Loucy (cell line): ENCODE results near the gene SAFB2.

Experiments
- H2AFZ ChIP-seq: fragments of 200-600 bp; sonication (generic); 2 replicates; pipeline ENCODE4 v1.6.0; 2016; ENCODE audit warnings: antibody characterized with exemption, mild to moderate bottlenecking, low read length, moderate library complexity
- H3F3A ChIP-seq: fragments of 200-600 bp; 2 replicates; pipeline ENCODE4 v1.6.0; 2016; ENCODE audit warnings: antibody characterized with exemption, low read depth, mild to moderate bottlenecking
- H3K27me3 ChIP-seq: fragments of 200-600 bp; sonication (generic); 2 replicates; pipeline ENCODE4 v1.6.1; 2014; ENCODE audit warnings: low read length, mild to moderate bottlenecking; ENCODE audit not compliant: insufficient read depth, poor library complexity, severe bottlenecking
- H3K36me3 ChIP-seq: fragments of 200-600 bp; sonication (generic); 2 replicates; pipeline ENCODE4 v1.6.1; 2016; ENCODE audit warnings: low read length; ENCODE audit not compliant: insufficient read depth
- H3K4me1 ChIP-seq: fragments of 200-600 bp; sonication (generic); 2 replicates; pipeline ENCODE4 v1.5.1; 2014; ENCODE audit warnings: low read length, mild to moderate bottlenecking; ENCODE audit not compliant: insufficient read depth, poor library complexity, severe bottlenecking
- H3K4me2 ChIP-seq: fragments of 200-600 bp; sonication (generic); 2 replicates; pipeline ENCODE4 v1.6.0; 2014; ENCODE audit warnings: antibody characterized with exemption, low read length, low read depth, mild to moderate bottlenecking; ENCODE audit not compliant: poor library complexity, severe bottlenecking
- H3K4me3 ChIP-seq: fragments of 200-600 bp; sonication (generic); 2 replicates; pipeline ENCODE4 v1.5.1; 2014; ENCODE audit warnings: low read length, mild to moderate bottlenecking, mixed read lengths; ENCODE audit not compliant: poor library complexity, severe bottlenecking
- H3K79me2 ChIP-seq: fragments of 200-600 bp; sonication (generic); 2 replicates; pipeline ENCODE4 v1.6.1; 2014; ENCODE audit warnings: low read length; ENCODE audit not compliant: insufficient read depth
- H3K9ac ChIP-seq: fragments of 200-600 bp; sonication (generic); 2 replicates; pipeline ENCODE4 v1.6.0; 2014; ENCODE audit warnings: mild to moderate bottlenecking, low read depth, low read length, moderate library complexity; ENCODE audit not compliant: poor library complexity, severe bottlenecking
- H3K9me2 ChIP-seq: fragments of 200-600 bp; sonication (generic); replicated peaks from 2 replicates; pipeline ENCODE4 v1.6.1; 2016; ENCODE audit warnings: low read depth, low read length, mixed read lengths
- H3K9me3 ChIP-seq: fragments of 200-600 bp; sonication (generic); 2 replicates; pipeline ENCODE4 v1.6.1; 2014; ENCODE audit warnings: mild to moderate bottlenecking, antibody characterized with exemption, low read length, low read depth; ENCODE audit not compliant: insufficient read depth
- H4K20me1 ChIP-seq: fragments of 200-600 bp; sonication (generic); 2 replicates; pipeline ENCODE4 v1.6.0; 2014; ENCODE audit warnings: antibody characterized with exemption, low read length, mild to moderate bottlenecking; ENCODE audit not compliant: insufficient read depth, poor library complexity, severe bottlenecking
- EZH2phosphoT487 ChIP-seq: fragments of 200-600 bp; IDR thresholded peaks from 2 replicates; pipeline ENCODE4 v1.6.1; 2018; ENCODE audit warnings: antibody characterized with exemption, mild to moderate bottlenecking, moderate library complexity, borderline replicate concordance
- TF ChIP-seq, protein P1 (sequence below): fragments of 200-600 bp; sonication (generic); conservative IDR thresholded peaks from 2 replicates; pipeline ENCODE4 v1.5.1; 2014; ENCODE audit warnings: mild to moderate bottlenecking, antibody characterized with exemption, low read length

The SAFB2 gene

DNA sequence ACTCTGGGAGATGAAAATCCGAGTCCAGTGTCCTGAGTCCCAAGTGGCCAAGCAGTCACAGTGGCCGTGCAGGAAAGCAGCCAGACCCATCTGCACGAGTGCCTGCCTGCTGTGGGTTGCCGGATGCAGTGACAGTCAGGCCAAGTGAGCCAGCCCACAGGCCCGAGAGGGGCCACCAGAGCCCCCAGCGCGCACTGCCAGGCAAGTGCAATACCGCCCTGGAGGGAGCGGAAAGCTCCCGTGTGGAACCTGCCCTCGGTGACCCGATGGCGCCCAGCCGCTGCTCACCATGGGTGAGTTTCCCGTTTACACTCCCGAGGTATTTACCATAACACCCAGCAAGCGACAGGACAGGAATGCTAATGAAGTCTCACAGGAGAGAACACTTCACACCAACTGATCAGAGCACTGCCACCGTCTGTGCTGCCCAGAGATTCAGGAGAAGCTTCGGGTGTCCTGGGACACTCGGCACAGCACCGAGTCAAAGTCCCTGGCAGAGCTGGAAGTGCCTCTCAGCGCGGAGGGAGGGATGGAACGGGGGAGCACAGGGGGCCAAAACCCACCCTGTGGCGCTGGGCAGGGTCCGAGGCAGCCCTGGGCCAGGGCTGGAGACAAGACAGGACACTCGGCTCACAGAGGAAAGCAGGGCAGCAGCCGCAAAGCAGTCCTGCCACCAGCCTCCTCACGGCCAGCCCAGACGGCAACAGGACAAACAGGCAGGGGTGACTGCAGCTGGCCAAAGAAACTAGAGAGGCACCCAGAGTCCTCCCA, 33.5 kb downstream of the SAFB2 start:
- Histone ChIP-seq H3K4me1 (peaks cover 6% of the 10 kb centered on the region), H3K9ac (no peak overlapping the region), H3F3A (no peaks in the 10 kb centered on the region), H3K9me2 (no peaks in the 10 kb centered on the region), H3K36me3 (peaks cover 80% of the 10 kb centered on the region; the same call in 1 of the 2 replicates), H3K4me2 (no peak overlapping the region), H4K20me1 (peaks cover 3% of the 10 kb centered on the region), H2AFZ (no peak overlapping the region), H3K27me3 (no peaks in the 10 kb centered on the region), H3K4me3 (no peak overlapping the region), H3K9me3 (no peaks in the 10 kb centered on the region), H3K79me2 (no peaks in the 10 kb centered on the region; the same call in 1 of the 2 replicates)
- no peak for TF ChIP-seq EZH2phosphoT487
- TF ChIP-seq, protein P1, sequence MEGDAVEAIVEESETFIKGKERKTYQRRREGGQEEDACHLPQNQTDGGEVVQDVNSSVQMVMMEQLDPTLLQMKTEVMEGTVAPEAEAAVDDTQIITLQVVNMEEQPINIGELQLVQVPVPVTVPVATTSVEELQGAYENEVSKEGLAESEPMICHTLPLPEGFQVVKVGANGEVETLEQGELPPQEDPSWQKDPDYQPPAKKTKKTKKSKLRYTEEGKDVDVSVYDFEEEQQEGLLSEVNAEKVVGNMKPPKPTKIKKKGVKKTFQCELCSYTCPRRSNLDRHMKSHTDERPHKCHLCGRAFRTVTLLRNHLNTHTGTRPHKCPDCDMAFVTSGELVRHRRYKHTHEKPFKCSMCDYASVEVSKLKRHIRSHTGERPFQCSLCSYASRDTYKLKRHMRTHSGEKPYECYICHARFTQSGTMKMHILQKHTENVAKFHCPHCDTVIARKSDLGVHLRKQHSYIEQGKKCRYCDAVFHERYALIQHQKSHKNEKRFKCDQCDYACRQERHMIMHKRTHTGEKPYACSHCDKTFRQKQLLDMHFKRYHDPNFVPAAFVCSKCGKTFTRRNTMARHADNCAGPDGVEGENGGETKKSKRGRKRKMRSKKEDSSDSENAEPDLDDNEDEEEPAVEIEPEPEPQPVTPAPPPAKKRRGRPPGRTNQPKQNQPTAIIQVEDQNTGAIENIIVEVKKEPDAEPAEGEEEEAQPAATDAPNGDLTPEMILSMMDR, result no peak

DNA sequence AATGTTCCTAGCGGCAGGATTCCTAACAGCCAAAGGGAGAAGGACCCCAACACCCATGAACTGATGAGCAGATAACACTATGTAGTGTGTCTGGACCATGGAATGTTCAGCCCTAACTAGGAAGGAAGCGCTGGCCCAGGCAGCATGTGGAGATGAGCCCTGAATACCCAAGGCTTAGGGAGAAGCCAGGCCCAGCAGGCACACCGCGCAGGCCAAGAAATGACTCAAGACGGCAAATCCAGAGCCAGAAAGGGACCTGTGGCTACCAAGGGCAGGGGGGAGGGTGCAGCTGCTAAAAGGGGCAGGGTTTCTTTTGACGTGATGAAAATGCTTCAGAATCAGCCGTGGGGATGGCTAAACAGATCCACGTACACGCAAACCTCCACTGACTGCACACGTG, 34.1 kb downstream of the SAFB2 start:
- H2AFZ ChIP-seq, result no peak overlapping the region
- no peak overlapping the region for H3K9ac ChIP-seq
- H3K79me2 ChIP-seq, result no peaks in the 10 kb centered on the region; the same call in 1 of the 2 replicates
- H3K27me3 ChIP-seq, result no peaks in the 10 kb centered on the region
- H3K9me2 ChIP-seq, result no peaks in the 10 kb centered on the region
- no peak overlapping the region for H3K4me3 ChIP-seq
- peaks cover 74% of the 10 kb centered on the region; the same call in 1 of the 2 replicates for H3K36me3 ChIP-seq
- H3K4me2 ChIP-seq, result no peak overlapping the region
- H3K4me1 ChIP-seq, result peaks cover 6% of the 10 kb centered on the region
- peaks cover 3% of the 10 kb centered on the region for H4K20me1 ChIP-seq
- H3K9me3 ChIP-seq, result no peaks in the 10 kb centered on the region
- H3F3A ChIP-seq, result no peaks in the 10 kb centered on the region
- TF ChIP-seq EZH2phosphoT487, result no peak
- TF ChIP-seq, protein P1, result no peak

DNA sequence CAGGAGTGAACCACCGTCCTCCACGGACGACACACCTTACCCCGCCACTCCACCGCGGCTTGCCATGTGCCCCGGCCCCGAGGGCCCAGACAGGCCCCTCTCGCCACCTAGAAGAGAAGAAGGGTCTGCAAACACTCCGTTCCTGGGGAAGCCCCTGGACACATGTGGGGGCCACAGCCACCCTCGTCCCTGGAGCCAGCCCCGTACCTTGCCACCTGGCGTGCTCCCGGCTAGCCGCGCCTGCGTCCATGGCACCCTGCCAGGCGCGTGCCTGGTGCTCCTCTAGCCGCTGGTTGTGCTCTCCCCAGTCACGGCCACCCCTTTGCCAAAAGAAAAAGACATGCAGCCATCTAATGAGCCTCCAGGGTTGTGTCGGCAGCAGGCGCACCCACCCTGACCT, 34.9 kb downstream of the SAFB2 start:
- Histone ChIP-seq H3K79me2 (no peaks in the 10 kb centered on the region; the same call in 1 of the 2 replicates), H4K20me1 (peaks cover 3% of the 10 kb centered on the region), H3F3A (no peaks in the 10 kb centered on the region), H3K4me1 (peaks cover 6% of the 10 kb centered on the region), H3K9me2 (no peaks in the 10 kb centered on the region), H3K4me3 (no peak overlapping the region), H3K9me3 (no peaks in the 10 kb centered on the region), H3K4me2 (no peak overlapping the region), H3K27me3 (no peaks in the 10 kb centered on the region), H3K36me3 (peaks cover 66% of the 10 kb centered on the region; the same call in 1 of the 2 replicates), H3K9ac (no peak overlapping the region), H2AFZ (no peak overlapping the region)
- no peak for TF ChIP-seq EZH2phosphoT487
- TF ChIP-seq, protein P1, result no peak
